Endothelial cell of umbilical vein (primary cell): ENCODE results near the gene CFAP161. TPM values are rescaled to one million over a fixed set of nuclear protein-coding genes. Genes with fewer than 3 reads are reported as not detected.

Experiments used
- BruUV-seq: library from RNA; stranded (reverse); fragments of 400-500 nt; replicated peaks from 2 replicates; lab custom pipeline; 2021; lab: Mats Ljungman, UMichigan
- CTCF ChIA-PET: fragments of 300-600, 350-600 bp; sonication (Branson Sonifier 250); formaldehyde crosslinking; loops from one replicate; lab custom pipeline; 2021; ENCODE audit warnings: antibody characterized with exemption, inconsistent platforms; lab: Charles Lee
- POLR2A ChIA-PET: fragments of 300-600, 350-600 bp; sonication (Branson Sonifier 250); formaldehyde crosslinking; loops from one replicate; lab custom pipeline; 2021; ENCODE audit warnings: antibody characterized with exemption, inconsistent platforms; lab: Charles Lee
- DNase-seq: peaks from one replicate; pipeline ENCODE4 v3.0.0-alpha.2; 2011; ENCODE audit warnings: low read depth, low spot score
- FAIRE-seq: peaks from 2 replicates; lab custom pipeline; 2011; peaks lifted over from hg19 to GRCh38; lab: Jason Lieb, UNC
- H2AFZ ChIP-seq: 2 replicates; pipeline ENCODE4 v1.6.0; 2012; ENCODE audit warnings: low read depth, low read length, control low read depth, inconsistent platforms
- H3K27ac ChIP-seq: 2 replicates; pipeline ENCODE4 v1.5.1; 2011; ENCODE audit warnings: low read depth, mild to moderate bottlenecking, control low read depth, low read length, moderate library complexity; ENCODE audit not compliant: insufficient read depth
- H3K27me3 ChIP-seq, 2 experiments: 2 replicates each; pipeline versions ENCODE4 v1.6.0 to v1.6.1; 2011; ENCODE audit warnings: low read length in 2 of 2, mixed read lengths in 1 of 2; ENCODE audit not compliant: control insufficient read depth in 2 of 2, insufficient read depth in 2 of 2
- H3K36me3 ChIP-seq, 2 experiments: 2 replicates in 1 of 2; 3 replicates in 1 of 2; pipeline ENCODE4 v1.5.1; 2011; ENCODE audit warnings: low read length in 2 of 2, mild to moderate bottlenecking in 1 of 2, moderate library complexity in 1 of 2; ENCODE audit not compliant: control insufficient read depth in 2 of 2, insufficient read depth in 2 of 2; ENCODE audit errors: extremely low read depth in 1 of 2
- H3K4me1 ChIP-seq: 3 replicates; pipeline ENCODE4 v1.5.1; 2011; ENCODE audit warnings: mild to moderate bottlenecking, low read length; ENCODE audit not compliant: control insufficient read depth, insufficient read depth; ENCODE audit errors: extremely low read depth
- H3K4me2 ChIP-seq: 2 replicates; pipeline ENCODE4 v1.6.1; 2011; ENCODE audit warnings: low read length, control low read depth, mixed read lengths; ENCODE audit not compliant: insufficient read depth
- H3K4me3 ChIP-seq, 3 experiments: fragments of 200-600 bp in 1 of 3; sonication (generic), shearing (Covaris generic) in 1 of 3; replicated peaks in 1 of 3; 2 replicates each; pipeline ENCODE4 v1.5.1; 2011 to 2016; ENCODE audit warnings: control low read depth in 3 of 3, low read length in 3 of 3, mild to moderate bottlenecking in 2 of 3, inconsistent platforms in 1 of 3, low read depth in 1 of 3, moderate library complexity in 1 of 3; ENCODE audit not compliant: insufficient read depth in 1 of 3
- H3K79me2 ChIP-seq: 2 replicates; pipeline ENCODE4 v1.6.0; 2012; ENCODE audit warnings: low read length, inconsistent platforms; ENCODE audit not compliant: control insufficient read depth, insufficient read depth
- H3K9ac ChIP-seq: replicated peaks from 2 replicates; pipeline ENCODE3; 2011; ENCODE audit warnings: low read length, control low read depth; ENCODE audit not compliant: insufficient read depth; ENCODE audit errors: extremely low read depth
- H3K9me1 ChIP-seq: replicated peaks from 3 replicates; pipeline ENCODE4 v1.6.0; 2011; ENCODE audit warnings: mild to moderate bottlenecking, low read length; ENCODE audit not compliant: control insufficient read depth, insufficient read depth; ENCODE audit errors: extremely low read depth
- H3K9me3 ChIP-seq: replicated peaks from 2 replicates; pipeline ENCODE4 v1.5.1; 2012; ENCODE audit warnings: low read length, inconsistent platforms; ENCODE audit not compliant: control insufficient read depth, insufficient read depth
- H4K20me1 ChIP-seq: replicated peaks from 2 replicates; pipeline ENCODE3; 2011; ENCODE audit warnings: mild to moderate bottlenecking, low read length; ENCODE audit not compliant: control insufficient read depth, insufficient read depth; ENCODE audit errors: extremely low read depth
- EZH2 ChIP-seq: IDR thresholded peaks from 2 replicates; pipeline ENCODE4 v1.6.1; 2012; ENCODE audit warnings: borderline replicate concordance, low read depth, mild to moderate bottlenecking, moderate library complexity, low read length, inconsistent platforms; ENCODE audit not compliant: severe bottlenecking
- FOS ChIP-seq: IDR thresholded peaks from 2 replicates; pipeline ENCODE4 v1.6.1; 2011; ENCODE audit warnings: mild to moderate bottlenecking, low read length, moderate library complexity, borderline replicate concordance; ENCODE audit not compliant: insufficient read depth
- GATA2 ChIP-seq: IDR thresholded peaks from 2 replicates; pipeline ENCODE4 v1.7.0; 2011; ENCODE audit warnings: low read depth, mild to moderate bottlenecking, moderate library complexity, mixed read lengths, low read length; ENCODE audit not compliant: insufficient read length, insufficient read depth
- JUN ChIP-seq: IDR thresholded peaks from 2 replicates; pipeline ENCODE4 v1.6.1; 2011; ENCODE audit warnings: borderline replicate concordance, low read depth; ENCODE audit not compliant: insufficient read length, insufficient read depth
- MYC ChIP-seq: IDR thresholded peaks from one replicate; pipeline ENCODE4 v1.6.1; 2011; ENCODE audit warnings: mild to moderate bottlenecking, low read depth, low read length
- POLR2A ChIP-seq: IDR thresholded peaks from 2 replicates; pipeline ENCODE4 v1.6.1; 2012; ENCODE audit warnings: low read depth, mild to moderate bottlenecking, control low read depth, low read length
- POLR2AphosphoS5 ChIP-seq: IDR thresholded peaks from 2 replicates; pipeline ENCODE4 v1.6.1; 2012; ENCODE audit warnings: low read depth, mild to moderate bottlenecking, control low read depth, low read length, moderate library complexity; ENCODE audit not compliant: insufficient read depth
- dilution Hi-C: fragments of 300-500 bp; cut with MboI; formaldehyde crosslinking; loops from one replicate; pipeline ENCODE4 v1.15.0; 2019; ENCODE audit warnings: low sequenced_read_pairs; ENCODE audit not compliant: extremely low pct_ligation_motif_present
- intact Hi-C: fragments of 100-400 bp; cut with micrococcal nuclease; formaldehyde crosslinking; loops from one replicate; pipeline ENCODE4 v1.10.0; 2022
- polyA plus RNA-seq, 4 experiments: library from polyadenylated mRNA; depleted of rRNA in 3 of 4; stranded (reverse) in 3 of 4; unstranded in 1 of 4; fragments of >200 nt; gene quantifications; 2 replicates each; pipeline versions ENCODE4 v1.2.1 to v1.2.3, GENCODE V29; 2011 to 2012; ENCODE audit warnings: missing spikeins in 1 of 4
- total RNA-seq: library from RNA; stranded (reverse); gene quantifications from 2 replicates; pipeline ENCODE4 v1.2.3, GENCODE V29; 2021
- TF ChIP-seq, protein P1 (sequence below): IDR thresholded peaks from 2 replicates; pipeline ENCODE4 v1.6.1; 2011; ENCODE audit not compliant: insufficient read depth, insufficient read length
- TF ChIP-seq, protein P2 (sequence below), 2 donors: IDR thresholded peaks; 1 replicate in 1 of 2; 2 replicates in 1 of 2; pipeline ENCODE4 v1.5.1; 2011; ENCODE audit warnings: low read length in 2 of 2, mild to moderate bottlenecking in 2 of 2, moderate library complexity in 2 of 2, control low read depth in 1 of 2, inconsistent platforms in 1 of 2, low read depth in 1 of 2; ENCODE audit not compliant: insufficient read depth in 1 of 2; ENCODE audit errors: extremely low read depth in 1 of 2

CFAP161 gene
- total and polyA plus RNA-seq, 2 donors (not counting 3 experiments of a cell fraction or from before 2014, with no cell fraction given), result 0.08 TPM; not detected in 1

DNA sequence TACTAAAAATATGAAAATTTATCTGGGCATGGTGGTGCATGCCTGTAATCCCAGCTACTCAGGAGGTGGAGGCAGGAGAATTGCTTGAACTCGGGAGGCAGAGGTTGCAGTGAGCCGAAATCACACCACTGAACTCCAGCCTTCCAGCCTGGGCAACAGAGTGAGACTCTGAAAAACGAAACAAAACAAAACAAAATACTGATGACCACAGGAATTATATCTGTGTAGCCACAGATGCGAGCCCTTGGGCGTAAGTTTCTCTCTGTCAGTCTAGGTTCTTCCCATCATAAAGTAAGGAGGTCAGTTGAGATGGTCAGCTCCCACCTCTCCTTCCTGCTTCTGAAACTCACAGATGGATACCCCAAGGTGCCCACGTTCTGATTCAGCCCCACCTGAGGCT, 37.7 kb upstream of the CFAP161 start:
- CTCF ChIA-PET, result interaction anchor here (1.7 kb wide), 1 partner anchor 13 kb away, joined by 3 read pairs; no protein-coding TSS in a partner anchor
- FAIRE-seq (no peak), DNase-seq (no peak)
- no peaks in the 10 kb centered on the region for H3K9me3 ChIP-seq
- no peak overlapping the region for H2AFZ ChIP-seq
- POLR2A ChIA-PET, result no interaction called here
- no peaks in the 10 kb centered on the region for H3K36me3 ChIP-seq
- TF ChIP-seq, protein P1, sequence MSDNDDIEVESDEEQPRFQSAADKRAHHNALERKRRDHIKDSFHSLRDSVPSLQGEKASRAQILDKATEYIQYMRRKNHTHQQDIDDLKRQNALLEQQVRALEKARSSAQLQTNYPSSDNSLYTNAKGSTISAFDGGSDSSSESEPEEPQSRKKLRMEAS, result no peak
- TF ChIP-seq, protein P2, sequence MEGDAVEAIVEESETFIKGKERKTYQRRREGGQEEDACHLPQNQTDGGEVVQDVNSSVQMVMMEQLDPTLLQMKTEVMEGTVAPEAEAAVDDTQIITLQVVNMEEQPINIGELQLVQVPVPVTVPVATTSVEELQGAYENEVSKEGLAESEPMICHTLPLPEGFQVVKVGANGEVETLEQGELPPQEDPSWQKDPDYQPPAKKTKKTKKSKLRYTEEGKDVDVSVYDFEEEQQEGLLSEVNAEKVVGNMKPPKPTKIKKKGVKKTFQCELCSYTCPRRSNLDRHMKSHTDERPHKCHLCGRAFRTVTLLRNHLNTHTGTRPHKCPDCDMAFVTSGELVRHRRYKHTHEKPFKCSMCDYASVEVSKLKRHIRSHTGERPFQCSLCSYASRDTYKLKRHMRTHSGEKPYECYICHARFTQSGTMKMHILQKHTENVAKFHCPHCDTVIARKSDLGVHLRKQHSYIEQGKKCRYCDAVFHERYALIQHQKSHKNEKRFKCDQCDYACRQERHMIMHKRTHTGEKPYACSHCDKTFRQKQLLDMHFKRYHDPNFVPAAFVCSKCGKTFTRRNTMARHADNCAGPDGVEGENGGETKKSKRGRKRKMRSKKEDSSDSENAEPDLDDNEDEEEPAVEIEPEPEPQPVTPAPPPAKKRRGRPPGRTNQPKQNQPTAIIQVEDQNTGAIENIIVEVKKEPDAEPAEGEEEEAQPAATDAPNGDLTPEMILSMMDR (IDR thresholded peaks at IDR 0.05; ENCODE audit: extremely low read depth in 1 of 2, insufficient read depth in 1 of 2, low read depth in 1 of 2, low read length in 2 of 2), result no peak
- no peak for TF ChIP-seq MYC
- TF ChIP-seq POLR2AphosphoS5, result no peak
- TF ChIP-seq POLR2A, result no peak
- TF ChIP-seq JUN, result no peak
- TF ChIP-seq FOS, result no peak
- no peak for TF ChIP-seq EZH2
- TF ChIP-seq GATA2, result no peak
- H3K4me3 ChIP-seq, result no peak overlapping the region
- H3K4me2 ChIP-seq, result no peak overlapping the region
- no peaks in the 10 kb centered on the region for H3K79me2 ChIP-seq
- no peaks in the 10 kb centered on the region for H3K27me3 ChIP-seq
- no peaks in the 10 kb centered on the region for H3K9me1 ChIP-seq
- no peak overlapping the region for H3K27ac ChIP-seq
- H4K20me1 ChIP-seq, result no peaks in the 10 kb centered on the region
- H3K4me1 ChIP-seq, result peaks cover 27% of the 10 kb centered on the region
- H3K9ac ChIP-seq, result no peak overlapping the region
- BruUV-seq, result no TSS peak
- dilution Hi-C loops, result no loop called here
- intact Hi-C loops, result no loop called here
